Measurements from ENCODE around the gene GPR183.

GPR183 gene

DNA sequence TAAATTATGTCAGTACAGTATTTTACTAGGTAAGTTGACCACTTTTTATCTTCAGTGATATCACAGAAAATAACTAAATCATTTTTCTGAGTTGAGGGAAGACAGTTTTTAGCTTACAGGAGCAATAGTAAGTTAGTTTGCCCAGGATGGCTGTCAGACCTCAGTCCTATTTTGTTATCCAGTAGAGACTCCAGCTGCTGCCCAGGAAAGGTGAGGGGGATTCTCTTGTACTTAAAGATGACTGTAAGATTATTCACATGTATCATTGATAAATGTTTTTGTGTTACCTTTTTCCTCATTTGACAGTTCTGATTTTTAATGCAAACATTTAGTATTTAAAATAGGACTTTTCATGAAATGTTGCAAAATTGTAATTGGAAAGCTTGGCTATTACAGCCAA lies 14.5 kb upstream of the GPR183 start:
- Histone ChIP-seq H2BK120ac (ENCODE audit: low read depth, low read length) (no peak overlapping the region), H3K9ac (ENCODE audit: low read length) (no peak overlapping the region), H2BK5ac (ENCODE audit: low read length) (no peak overlapping the region), H3K18ac (ENCODE audit: low read length) (no peak overlapping the region), H3K36me3 (ENCODE audit: control insufficient read depth, insufficient read depth, low read length) (no peaks in the 10 kb centered on the region), H4K8ac (ENCODE audit: low read depth, low read length) (no peak overlapping the region), H3K4ac (ENCODE audit: low read depth, low read length) (no peak overlapping the region), H2BK15ac (replicated peaks; ENCODE audit: low read depth) (no peak overlapping the region), H3K4me2 (ENCODE audit: low read length) (no peak overlapping the region), H3K4me1 (ENCODE audit: control insufficient read depth, low read depth, low read length) (no peaks in the 10 kb centered on the region), H2AK5ac (ENCODE audit: low read length) (no peak overlapping the region), H3K56ac (ENCODE audit: low read length) (no peak overlapping the region), H3K27ac (ENCODE audit: low read depth, low read length) (no peak overlapping the region), H3K79me1 (ENCODE audit: low read length) (no peaks in the 10 kb centered on the region), H3K4me3 (ENCODE audit: low read length) (no peak overlapping the region), H3K23ac (ENCODE audit: low read length) (no peak overlapping the region), H4K5ac (ENCODE audit: low read length) (no peak overlapping the region), H3K27me3 (ENCODE audit: insufficient read depth, low read length, poor library complexity) (no peaks in the 10 kb centered on the region), H3K79me2 (ENCODE audit: control insufficient read depth, insufficient read depth, low read length) (no peaks in the 10 kb centered on the region)
- no peak for DNase-seq

DNA sequence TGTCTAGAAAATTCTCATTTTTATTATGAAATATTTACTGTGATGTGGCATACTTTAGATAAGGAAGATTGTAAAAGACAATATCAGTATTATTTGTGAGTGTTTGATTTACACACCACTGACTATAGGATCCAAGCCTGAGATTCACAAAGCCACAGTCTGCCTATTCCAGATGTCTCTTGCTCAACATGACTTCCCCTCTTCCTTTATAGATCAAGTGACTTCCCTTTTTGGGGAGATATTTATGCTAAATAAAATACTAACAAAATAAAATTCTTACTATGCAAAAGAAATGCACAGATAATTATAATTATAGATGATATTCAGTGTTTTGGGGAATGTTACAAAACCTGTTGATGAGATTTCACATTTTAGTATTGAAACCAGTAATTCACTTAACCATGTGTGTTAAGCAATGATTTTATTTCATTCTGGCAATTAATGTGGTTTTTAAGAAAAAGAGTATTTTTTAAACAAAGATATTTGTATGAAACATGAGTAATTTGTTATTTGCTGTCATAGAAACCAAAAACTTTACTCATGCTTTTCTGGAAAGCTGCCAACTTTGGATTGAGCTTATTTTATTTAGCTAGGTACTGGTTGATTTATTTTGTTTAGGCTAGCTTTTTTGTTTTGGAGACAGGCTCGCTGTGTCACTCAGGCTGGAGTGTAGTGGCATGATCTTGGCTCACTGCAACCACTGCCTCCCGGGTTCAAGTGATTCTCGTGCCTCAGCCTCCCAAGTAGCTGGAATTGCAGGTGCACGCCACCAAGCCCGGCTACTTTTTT lies 13.7 kb upstream of the GPR183 start:
- H3K79me2 ChIP-seq (ENCODE audit: control insufficient read depth, insufficient read depth, low read length) = no peaks in the 10 kb centered on the region
- H4K5ac ChIP-seq (ENCODE audit: low read length) = no peak overlapping the region
- no peaks in the 10 kb centered on the region for H3K36me3 ChIP-seq (ENCODE audit: control insufficient read depth, insufficient read depth, low read length)
- H3K4me1 ChIP-seq (ENCODE audit: control insufficient read depth, low read depth, low read length) = no peaks in the 10 kb centered on the region
- H2BK5ac ChIP-seq (ENCODE audit: low read length) = no peak overlapping the region
- no peak overlapping the region for H4K8ac ChIP-seq (ENCODE audit: low read depth, low read length)
- no peak overlapping the region for H3K56ac ChIP-seq (ENCODE audit: low read length)
- H3K79me1 ChIP-seq (ENCODE audit: low read length) = no peaks in the 10 kb centered on the region
- DNase-seq = no peak
- H3K27me3 ChIP-seq (ENCODE audit: insufficient read depth, low read length, poor library complexity) = no peaks in the 10 kb centered on the region
- no peak overlapping the region for H3K18ac ChIP-seq (ENCODE audit: low read length)
- no peak overlapping the region for H2AK5ac ChIP-seq (ENCODE audit: low read length)
- H2BK120ac ChIP-seq (ENCODE audit: low read depth, low read length) = no peak overlapping the region
- H3K23ac ChIP-seq (ENCODE audit: low read length) = no peak overlapping the region
- no peak overlapping the region for H3K9ac ChIP-seq (ENCODE audit: low read length)
- H3K4ac ChIP-seq (ENCODE audit: low read depth, low read length) = no peak overlapping the region
- no peak overlapping the region for H2BK15ac ChIP-seq (replicated peaks; ENCODE audit: low read depth)
- H3K4me3 ChIP-seq (ENCODE audit: low read length) = no peak overlapping the region
- no peak overlapping the region for H3K27ac ChIP-seq (ENCODE audit: low read depth, low read length)
- H3K4me2 ChIP-seq (ENCODE audit: low read length) = no peak overlapping the region
- no CpG with 5 or more reads among the region's 5 CpGs for WGBS (ENCODE audit: extremely low coverage, insufficient coverage, low lambda C conversion rate)

DNA sequence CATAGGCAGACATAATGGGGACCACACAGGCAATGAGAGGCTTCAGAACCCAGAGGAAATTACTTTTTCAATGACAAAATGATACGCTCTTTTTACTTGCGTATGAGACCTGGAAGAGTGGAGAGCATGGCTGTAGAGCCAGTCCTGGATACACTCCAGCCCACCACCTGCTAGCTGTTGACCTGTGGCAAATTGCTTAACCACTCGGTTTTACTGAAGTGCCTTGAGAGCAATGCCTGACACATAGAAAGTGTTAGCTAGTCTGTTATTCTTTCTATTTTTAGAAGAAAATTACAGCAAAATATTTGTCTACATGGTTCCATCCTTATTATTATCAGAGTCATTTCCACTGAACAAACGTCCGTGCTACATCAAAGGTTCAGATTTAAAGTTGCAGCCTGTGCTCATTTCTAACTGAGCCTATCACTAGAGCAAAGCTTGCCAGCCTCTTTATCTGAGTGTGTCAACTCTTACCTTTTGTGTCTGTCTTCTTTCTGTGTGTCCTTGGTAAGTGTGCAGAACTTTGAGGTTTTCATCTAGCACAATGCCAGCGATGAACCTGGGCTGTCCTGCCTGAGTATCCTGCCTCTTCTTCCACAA lies 9.6 kb upstream of the GPR183 start:
- Histone ChIP-seq H3K4me1 (ENCODE audit: control insufficient read depth, low read depth, low read length) (no peaks in the 10 kb centered on the region), H3K18ac (ENCODE audit: low read length) (no peak overlapping the region), H3K4me3 (ENCODE audit: low read length) (no peak overlapping the region), H3K23ac (ENCODE audit: low read length) (no peak overlapping the region), H2BK15ac (replicated peaks; ENCODE audit: low read depth) (no peak overlapping the region), H3K56ac (ENCODE audit: low read length) (no peak overlapping the region), H4K5ac (ENCODE audit: low read length) (no peak overlapping the region), H3K9ac (ENCODE audit: low read length) (no peak overlapping the region), H2BK5ac (ENCODE audit: low read length) (no peak overlapping the region), H3K79me1 (ENCODE audit: low read length) (peaks cover 5% of the 10 kb centered on the region), H3K79me2 (ENCODE audit: control insufficient read depth, insufficient read depth, low read length) (no peaks in the 10 kb centered on the region), H3K27ac (ENCODE audit: low read depth, low read length) (no peak overlapping the region), H2AK5ac (ENCODE audit: low read length) (no peak overlapping the region), H3K4ac (ENCODE audit: low read depth, low read length) (no peak overlapping the region), H3K4me2 (ENCODE audit: low read length) (no peak overlapping the region), H4K8ac (ENCODE audit: low read depth, low read length) (no peak overlapping the region), H3K36me3 (ENCODE audit: control insufficient read depth, insufficient read depth, low read length) (no peaks in the 10 kb centered on the region), H2BK120ac (ENCODE audit: low read depth, low read length) (no peak overlapping the region), H3K27me3 (ENCODE audit: insufficient read depth, low read length, poor library complexity) (no peaks in the 10 kb centered on the region)
- no CpG with 5 or more reads among the region's 6 CpGs for WGBS (ENCODE audit: extremely low coverage, insufficient coverage, low lambda C conversion rate)
- no peak for DNase-seq

DNA sequence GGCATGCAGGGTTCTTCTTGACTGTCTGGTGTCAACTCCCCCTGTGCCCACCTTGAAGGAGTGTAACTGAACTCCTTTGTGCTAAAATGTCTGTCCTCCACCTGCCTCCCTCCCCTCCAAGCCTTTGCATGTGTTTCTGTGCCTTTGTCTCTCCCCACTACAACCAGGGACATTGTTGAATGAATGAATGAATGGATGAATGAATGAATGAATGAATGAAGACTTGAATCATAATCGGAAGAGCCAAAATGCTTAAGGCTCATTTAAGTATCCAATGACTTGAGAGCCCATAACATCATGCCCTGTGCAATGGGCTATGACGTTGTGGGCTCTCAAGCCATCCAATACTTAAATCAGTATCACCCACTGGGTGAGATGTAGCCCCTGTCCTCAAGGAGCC lies 9.0 kb upstream of the GPR183 start:
- Histone ChIP-seq H2BK120ac (ENCODE audit: low read depth, low read length) (no peak overlapping the region), H3K18ac (ENCODE audit: low read length) (no peak overlapping the region), H3K23ac (ENCODE audit: low read length) (no peak overlapping the region), H3K4ac (ENCODE audit: low read depth, low read length) (no peak overlapping the region), H2BK15ac (replicated peaks; ENCODE audit: low read depth) (no peak overlapping the region), H2AK5ac (ENCODE audit: low read length) (no peak overlapping the region), H3K27me3 (ENCODE audit: insufficient read depth, low read length, poor library complexity) (no peaks in the 10 kb centered on the region), H4K5ac (ENCODE audit: low read length) (no peak overlapping the region), H2BK5ac (ENCODE audit: low read length) (no peak overlapping the region), H4K8ac (ENCODE audit: low read depth, low read length) (no peak overlapping the region), H3K79me2 (ENCODE audit: control insufficient read depth, insufficient read depth, low read length) (no peaks in the 10 kb centered on the region), H3K27ac (ENCODE audit: low read depth, low read length) (no peak overlapping the region), H3K56ac (ENCODE audit: low read length) (no peak overlapping the region), H3K36me3 (ENCODE audit: control insufficient read depth, insufficient read depth, low read length) (no peaks in the 10 kb centered on the region), H3K4me3 (ENCODE audit: low read length) (no peak overlapping the region), H3K4me2 (ENCODE audit: low read length) (no peak overlapping the region), H3K79me1 (ENCODE audit: low read length) (peaks cover 7% of the 10 kb centered on the region), H3K9ac (ENCODE audit: low read length) (no peak overlapping the region), H3K4me1 (ENCODE audit: control insufficient read depth, low read depth, low read length) (no peaks in the 10 kb centered on the region)
- DNase-seq = no peak
- no CpG with 5 or more reads among the region's 2 CpGs for WGBS (ENCODE audit: extremely low coverage, insufficient coverage, low lambda C conversion rate)

DNA sequence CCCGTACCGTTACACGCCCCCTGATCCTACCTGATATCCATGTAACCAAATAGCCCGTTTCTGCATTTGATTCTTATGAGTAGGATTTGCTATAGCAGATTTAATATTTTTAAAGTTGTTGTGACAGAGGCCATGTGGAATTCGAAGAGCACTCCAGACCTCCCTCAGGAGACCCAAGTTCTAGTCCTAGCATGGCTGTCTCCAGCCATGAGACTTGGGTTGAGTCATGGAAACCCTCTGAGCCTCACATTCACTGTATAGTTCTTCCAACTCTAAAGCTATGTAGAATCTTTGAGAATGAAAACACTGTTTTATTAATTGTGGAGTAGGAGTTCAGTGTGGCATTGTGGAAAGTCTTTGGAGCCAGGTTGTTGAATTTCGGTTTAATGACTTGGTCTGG lies 8.0 kb upstream of the GPR183 start:
- no peak overlapping the region for H2AK5ac ChIP-seq (ENCODE audit: low read length)
- no peak overlapping the region for H4K5ac ChIP-seq (ENCODE audit: low read length)
- no peak overlapping the region for H3K4ac ChIP-seq (ENCODE audit: low read depth, low read length)
- H3K9ac ChIP-seq (ENCODE audit: low read length) = no peak overlapping the region
- H4K8ac ChIP-seq (ENCODE audit: low read depth, low read length) = no peak overlapping the region
- no peaks in the 10 kb centered on the region for H3K79me2 ChIP-seq (ENCODE audit: control insufficient read depth, insufficient read depth, low read length)
- H3K4me3 ChIP-seq (ENCODE audit: low read length) = no peak overlapping the region
- no peak overlapping the region for H3K18ac ChIP-seq (ENCODE audit: low read length)
- no peaks in the 10 kb centered on the region for H3K4me1 ChIP-seq (ENCODE audit: control insufficient read depth, low read depth, low read length)
- H2BK5ac ChIP-seq (ENCODE audit: low read length) = no peak overlapping the region
- no peak overlapping the region for H2BK120ac ChIP-seq (ENCODE audit: low read depth, low read length)
- no peak overlapping the region for H3K23ac ChIP-seq (ENCODE audit: low read length)
- 100% methylated on average over 3 of the region's 6 CpGs for WGBS (ENCODE audit: extremely low coverage, insufficient coverage, low lambda C conversion rate)
- no peak overlapping the region for H2BK15ac ChIP-seq (replicated peaks; ENCODE audit: low read depth)
- H3K27ac ChIP-seq (ENCODE audit: low read depth, low read length) = no peak overlapping the region
- H3K4me2 ChIP-seq (ENCODE audit: low read length) = no peak overlapping the region
- peaks cover 7% of the 10 kb centered on the region for H3K79me1 ChIP-seq (ENCODE audit: low read length)
- no peak for DNase-seq
- no peaks in the 10 kb centered on the region for H3K27me3 ChIP-seq (ENCODE audit: insufficient read depth, low read length, poor library complexity)
- H3K36me3 ChIP-seq (ENCODE audit: control insufficient read depth, insufficient read depth, low read length) = no peaks in the 10 kb centered on the region
- H3K56ac ChIP-seq (ENCODE audit: low read length) = no peak overlapping the region

Data from mesendoderm (in vitro differentiated cells).